GM21723 (cell line): ENCODE measurements around the gene KMT2D.

Experiments used
- ATAC-seq: cut with Tn5 transposase; IDR thresholded peaks from one replicate; pipeline ENCODE4 v1.9.1; 2021; ENCODE audit warnings: mild to moderate bottlenecking, moderate library complexity; ENCODE audit not compliant: unreplicated experiment

Gene KMT2D

GRCh38 chr12:49055092-49055491 lies 5.5 kb downstream of the KMT2D start:
- no peak for ATAC-seq

GRCh38 chr12:49054524-49054923 lies 6.1 kb downstream of the KMT2D start:
- ATAC-seq: no peak

- no peak for ATAC-seq
Observed at GRCh38 chr12:49054096-49054495, 6.5 kb downstream of the KMT2D start.

- ATAC-seq: no peak
Observed at GRCh38 chr12:49052451-49053208, 8.0 kb downstream of the KMT2D start.

- ATAC-seq: no peak
Observed at GRCh38 chr12:49051777-49052438, 8.7 kb downstream of the KMT2D start.

- no peak for ATAC-seq
Observed at GRCh38 chr12:49051373-49051764, 9.2 kb downstream of the KMT2D start.

- no peak for ATAC-seq
Observed at GRCh38 chr12:49050507-49051372, 9.9 kb downstream of the KMT2D start.

GRCh38 chr12:49049566-49050224 lies 10.9 kb downstream of the KMT2D start:
- no peak for ATAC-seq

- no peak for ATAC-seq
Observed at GRCh38 chr12:49048953-49049352, 11.6 kb downstream of the KMT2D start.

- no peak for ATAC-seq
Observed at GRCh38 chr12:49046129-49046895, 14.3 kb downstream of the KMT2D start.

GRCh38 chr12:49044660-49045059 lies 15.9 kb downstream of the KMT2D start:
- no peak for ATAC-seq

- no peak for ATAC-seq
Observed at GRCh38 chr12:49043856-49044258, 16.7 kb downstream of the KMT2D start.

- no peak for ATAC-seq
Observed at GRCh38 chr12:49043241-49043640, 17.4 kb downstream of the KMT2D start.

- ATAC-seq: no peak
Observed at GRCh38 chr12:49041881-49042484, 18.6 kb downstream of the KMT2D start.

- ATAC-seq: no peak
Observed at GRCh38 chr12:49041036-49041880, 19.3 kb downstream of the KMT2D start.

GRCh38 chr12:49040364-49040855 lies 20.2 kb downstream of the KMT2D start:
- no peak for ATAC-seq

- ATAC-seq: no peak
Observed at GRCh38 chr12:49039421-49040363, 20.9 kb downstream of the KMT2D start.
